CD4-positive, alpha-beta T cell (primary cell): Measurements from ENCODE around the gene RAPGEF5. TPM values are rescaled to one million over a fixed set of nuclear protein-coding genes. Genes with fewer than 3 reads are reported as not detected.

Experiments used
- ATAC-seq: fragments of 200-7000 bp; cut with Tn5 transposase; one replicate; pipeline ENCODE4 v1.10.0; 2022; ENCODE audit warnings: mild to moderate bottlenecking; ENCODE audit not compliant: poor library complexity
- CTCF ChIA-PET: fragments of 350-600 bp; sonication (Branson Sonifier 250); formaldehyde crosslinking; loops from one replicate; lab custom pipeline; 2021; ENCODE audit warnings: antibody characterized with exemption, inconsistent platforms; lab: Charles Lee
- POLR2A ChIA-PET: fragments of 350-600 bp; sonication (Branson Sonifier 250); formaldehyde crosslinking; loops from one replicate; lab custom pipeline; 2021; ENCODE audit warnings: antibody characterized with exemption, inconsistent platforms; lab: Charles Lee
- DNase-seq, 14 experiments: peaks; one replicate each; pipeline ENCODE4 v3.0.0-alpha.2; 2013 to 2020; ENCODE audit warnings: mixed read lengths in 2 of 14
- H3K27ac ChIP-seq, 2 donors: one replicate each; pipeline versions ENCODE4 v1.5.1 to v1.7.0; 2013; ENCODE audit warnings: low read length in 2 of 2, low read depth in 1 of 2, mild to moderate bottlenecking in 1 of 2
- H3K27me3 ChIP-seq, 2 experiments: 1 replicate in 1 of 2; 2 replicates in 1 of 2; pipeline versions ENCODE4 v1.6.1 to v1.7.0; 2013; ENCODE audit warnings: low read length in 2 of 2, control low read depth in 1 of 2, mild to moderate bottlenecking in 1 of 2, moderate library complexity in 1 of 2; ENCODE audit not compliant: insufficient read depth in 2 of 2, control insufficient read depth in 1 of 2
- H3K36me3 ChIP-seq: one replicate; pipeline ENCODE4 v1.6.1; 2013; ENCODE audit warnings: low read length, control low read depth; ENCODE audit not compliant: insufficient read depth
- H3K4me1 ChIP-seq: one replicate; pipeline ENCODE4 v1.6.1; 2013; ENCODE audit warnings: low read length, control low read depth; ENCODE audit not compliant: insufficient read depth
- H3K4me3 ChIP-seq: one replicate; pipeline ENCODE4 v1.5.1; 2013; ENCODE audit warnings: mild to moderate bottlenecking, low read length, moderate library complexity
- H3K9me3 ChIP-seq, 2 experiments: 1 replicate in 1 of 2; 2 replicates in 1 of 2; pipeline versions ENCODE4 v1.6.1 to v1.7.0; 2013; ENCODE audit warnings: low read length in 2 of 2, mild to moderate bottlenecking in 2 of 2, control low read depth in 1 of 2, moderate library complexity in 1 of 2; ENCODE audit not compliant: control insufficient read depth in 1 of 2, insufficient read depth in 1 of 2
- H3K27ac Mint-ChIP-seq: one replicate; pipeline ENCODE4 v1.8.0; 2020; ENCODE audit warnings: mixed read lengths
- H3K27me3 Mint-ChIP-seq: one replicate; pipeline ENCODE4 v1.8.0; 2021; ENCODE audit warnings: mixed read lengths
- H3K36me3 Mint-ChIP-seq: one replicate; pipeline ENCODE4 v1.8.0; 2021; ENCODE audit warnings: low read depth, mixed read lengths
- H3K4me1 Mint-ChIP-seq: one replicate; pipeline ENCODE4 v1.8.0; 2021; ENCODE audit warnings: low read depth, mixed read lengths
- H3K4me3 Mint-ChIP-seq: one replicate; pipeline ENCODE4 v1.8.0; 2020; ENCODE audit warnings: mild to moderate bottlenecking, mixed read lengths
- H3K9me3 Mint-ChIP-seq: one replicate; pipeline ENCODE4 v1.8.0; 2020; ENCODE audit warnings: mixed read lengths
- intact Hi-C, 2 experiments: fragments of 100-400 bp; cut with DNase I in 1 of 2; cut with micrococcal nuclease in 1 of 2; formaldehyde crosslinking; loops; one replicate each; pipeline versions ENCODE4 v1.15.1 to v1.9.0; 2023 to 2025; cut with DNase I, micrococcal nuclease
- total RNA-seq, 174 experiments: library from RNA in 2 of 174; stranded (reverse) in 2 of 174; gene quantifications; one replicate each; pipeline ENCODE4 v1.2.3 and lab custom pipeline; 2021 to 2026
- TF ChIP-seq, protein P1 (sequence below): fragments of 200-600 bp; IDR thresholded peaks from one replicate; pipeline ENCODE4 v1.8.0; 2022; ENCODE audit warnings: antibody characterized with exemption, mild to moderate bottlenecking

The RAPGEF5 gene
- total RNA-seq, 2 experiments from 2014 or later, result 0.17 TPM; not detected in 1

DNA sequence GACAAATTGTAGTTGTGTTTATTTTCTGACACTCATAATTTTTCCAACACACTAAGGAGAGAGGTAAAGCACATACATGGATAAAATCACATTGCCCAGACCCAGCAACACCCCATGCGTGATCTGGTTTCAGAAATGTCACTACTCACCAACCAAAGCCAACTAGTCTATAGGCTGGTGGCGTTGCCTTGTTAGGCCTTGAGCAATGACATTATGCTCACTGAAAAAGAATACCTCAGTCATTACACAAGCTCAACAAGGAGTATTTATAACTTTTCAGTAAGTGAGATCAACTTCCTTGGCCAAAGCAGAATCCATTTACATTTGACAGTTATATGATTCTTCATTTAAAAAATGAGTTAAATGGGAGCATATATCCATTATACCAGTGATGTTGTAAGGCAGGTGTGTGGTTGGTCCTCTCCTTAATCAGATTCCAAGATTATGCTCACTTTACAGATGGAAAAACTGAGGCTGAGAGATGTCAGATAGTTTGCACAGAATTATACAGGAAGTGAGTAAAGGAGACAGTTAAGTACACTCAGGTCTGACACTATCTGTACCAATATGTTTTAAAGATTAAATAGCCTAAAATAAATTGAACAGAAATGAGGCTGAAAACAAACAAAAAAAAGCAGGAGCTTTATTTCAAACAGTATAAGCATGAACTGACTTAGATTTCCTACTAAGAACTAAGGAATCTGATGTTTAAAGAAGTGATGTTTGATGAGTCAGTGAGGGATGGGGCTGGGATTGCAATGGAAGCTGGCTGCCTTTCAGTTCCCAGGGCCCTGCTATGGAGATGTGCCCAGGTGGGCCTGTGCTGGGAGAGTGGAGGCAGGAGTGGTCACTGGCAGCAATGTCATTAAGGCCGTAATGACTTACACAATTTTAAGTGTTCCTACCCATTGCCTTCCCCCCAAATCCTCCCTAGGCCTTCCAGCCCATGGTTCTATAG is 118.3 kb downstream of the RAPGEF5 start:
- H3K36me3 Mint-ChIP-seq, result no peaks in the 10 kb centered on the region
- H3K4me3 Mint-ChIP-seq, result no peak overlapping the region
- ATAC-seq (no peak), DNase-seq (no peak)
- H3K4me1 Mint-ChIP-seq, result no peaks in the 10 kb centered on the region
- ChIA-PET POLR2A (no interaction called here), CTCF (no interaction called here)
- H3K27me3 Mint-ChIP-seq, result no peaks in the 10 kb centered on the region
- TF ChIP-seq, protein P1, sequence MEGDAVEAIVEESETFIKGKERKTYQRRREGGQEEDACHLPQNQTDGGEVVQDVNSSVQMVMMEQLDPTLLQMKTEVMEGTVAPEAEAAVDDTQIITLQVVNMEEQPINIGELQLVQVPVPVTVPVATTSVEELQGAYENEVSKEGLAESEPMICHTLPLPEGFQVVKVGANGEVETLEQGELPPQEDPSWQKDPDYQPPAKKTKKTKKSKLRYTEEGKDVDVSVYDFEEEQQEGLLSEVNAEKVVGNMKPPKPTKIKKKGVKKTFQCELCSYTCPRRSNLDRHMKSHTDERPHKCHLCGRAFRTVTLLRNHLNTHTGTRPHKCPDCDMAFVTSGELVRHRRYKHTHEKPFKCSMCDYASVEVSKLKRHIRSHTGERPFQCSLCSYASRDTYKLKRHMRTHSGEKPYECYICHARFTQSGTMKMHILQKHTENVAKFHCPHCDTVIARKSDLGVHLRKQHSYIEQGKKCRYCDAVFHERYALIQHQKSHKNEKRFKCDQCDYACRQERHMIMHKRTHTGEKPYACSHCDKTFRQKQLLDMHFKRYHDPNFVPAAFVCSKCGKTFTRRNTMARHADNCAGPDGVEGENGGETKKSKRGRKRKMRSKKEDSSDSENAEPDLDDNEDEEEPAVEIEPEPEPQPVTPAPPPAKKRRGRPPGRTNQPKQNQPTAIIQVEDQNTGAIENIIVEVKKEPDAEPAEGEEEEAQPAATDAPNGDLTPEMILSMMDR, result no peak
- no peak overlapping the region for H3K27ac Mint-ChIP-seq
- no peaks in the 10 kb centered on the region for H3K27me3 ChIP-seq
- no peaks in the 10 kb centered on the region for H3K36me3 ChIP-seq
- no peak overlapping the region for H3K4me3 ChIP-seq
- H3K4me1 ChIP-seq, result no peaks in the 10 kb centered on the region
- H3K27ac ChIP-seq, result no peak overlapping the region
- H3K9me3 Mint-ChIP-seq, result no peaks in the 10 kb centered on the region
- H3K9me3 ChIP-seq, result no peaks in the 10 kb centered on the region
- intact Hi-C loops, result no loop called here

GRCh38 chr7:22235134-22235533 is 121.8 kb downstream of the RAPGEF5 start:
- TF ChIP-seq, protein P1, result no peak
- no peak for ATAC-seq
- Histone ChIP-seq H3K27me3 (no peaks in the 10 kb centered on the region), H3K36me3 (no peaks in the 10 kb centered on the region), H3K27ac (no peak overlapping the region), H3K4me3 (no peak overlapping the region), H3K9me3 (no peaks in the 10 kb centered on the region), H3K4me1 (no peaks in the 10 kb centered on the region)
- no peak overlapping the region for H3K27ac Mint-ChIP-seq
- intact Hi-C loops, result no loop called here
- no peak for DNase-seq
- no peaks in the 10 kb centered on the region for H3K4me1 Mint-ChIP-seq
- H3K9me3 Mint-ChIP-seq, result no peaks in the 10 kb centered on the region
- ChIA-PET CTCF (no interaction called here), POLR2A (no interaction called here)
- no peaks in the 10 kb centered on the region for H3K36me3 Mint-ChIP-seq
- H3K4me3 Mint-ChIP-seq, result no peak overlapping the region
- H3K27me3 Mint-ChIP-seq, result no peaks in the 10 kb centered on the region

GRCh38 chr7:22234227-22234626 is 122.7 kb downstream of the RAPGEF5 start:
- no peak for DNase-seq
- Mint-ChIP-seq H3K4me3 (no peak overlapping the region), H3K4me1 (no peaks in the 10 kb centered on the region)

More at GRCh38 chr7:22234227-22234626, 122.7 kb downstream of the RAPGEF5 start:
- Mint-ChIP-seq H3K27me3 (no peaks in the 10 kb centered on the region), H3K36me3 (no peaks in the 10 kb centered on the region), H3K9me3 (no peaks in the 10 kb centered on the region), H3K27ac (no peak overlapping the region)
- Histone ChIP-seq H3K4me3 (no peak overlapping the region), H3K27me3 (no peaks in the 10 kb centered on the region), H3K36me3 (no peaks in the 10 kb centered on the region), H3K4me1 (no peaks in the 10 kb centered on the region), H3K9me3 (no peaks in the 10 kb centered on the region), H3K27ac (no peak overlapping the region)
- POLR2A ChIA-PET, result no interaction called here
- TF ChIP-seq, protein P1, result no peak
- ATAC-seq, result no peak
- intact Hi-C loops, result no loop called here
- CTCF ChIA-PET, result no interaction called here
